GOT3 (cell line): ENCODE measurements around the gene NOP14.

Source experiments
- DNase-seq: peaks from one replicate; lab custom pipeline; 2025; ENCODE audit warnings: mixed read lengths; lab: John Stamatoyannopoulos, UW

Gene NOP14

GRCh38 chr4:2914256-2915126 lies 48.7 kb downstream of the NOP14 start:
- DNase-seq, result no peak

- no peak for DNase-seq
Measured at GRCh38 chr4:2913168-2913567, 50.0 kb downstream of the NOP14 start.

- DNase-seq, result no peak
Measured at GRCh38 chr4:2911868-2912267, 51.3 kb downstream of the NOP14 start.

- DNase-seq, result no peak
Measured at GRCh38 chr4:2910409-2910808, 52.8 kb downstream of the NOP14 start.

GRCh38 chr4:2909583-2909982 lies 53.6 kb downstream of the NOP14 start:
- no peak for DNase-seq

- DNase-seq, result no peak
Measured at GRCh38 chr4:2908686-2909085, 54.5 kb downstream of the NOP14 start.

GRCh38 chr4:2907706-2908293 lies 55.4 kb downstream of the NOP14 start:
- DNase-seq, result no peak

- DNase-seq, result no peak
Measured at GRCh38 chr4:2907226-2907625, 56.0 kb downstream of the NOP14 start.

GRCh38 chr4:2906218-2906617 lies 57.0 kb downstream of the NOP14 start:
- DNase-seq, result no peak

GRCh38 chr4:2905544-2905943 lies 57.7 kb downstream of the NOP14 start:
- no peak for DNase-seq

GRCh38 chr4:2902126-2902525 lies 61.1 kb downstream of the NOP14 start:
- DNase-seq, result no peak

GRCh38 chr4:2901186-2901585 lies 62.0 kb downstream of the NOP14 start:
- DNase-seq, result no peak

GRCh38 chr4:2900741-2901140 lies 62.5 kb downstream of the NOP14 start:
- DNase-seq, result no peak

GRCh38 chr4:2898001-2898400 lies 65.2 kb downstream of the NOP14 start:
- no peak for DNase-seq

- no peak for DNase-seq
Measured at GRCh38 chr4:2893772-2894171, 69.4 kb downstream of the NOP14 start.

GRCh38 chr4:2891294-2891693 lies 71.9 kb downstream of the NOP14 start:
- DNase-seq, result no peak

GRCh38 chr4:2888886-2889285 lies 74.3 kb downstream of the NOP14 start:
- DNase-seq, result no peak
